ENCODE results near the gene TGFBR3.

TGFBR3 gene

GRCh38 chr1:91754816-91755580 lies 131.0 kb downstream of the TGFBR3 start:
- no peak for DNase-seq (ENCODE audit: low spot score)

GRCh38 chr1:91754348-91754747 lies 131.6 kb downstream of the TGFBR3 start:
- no peak for DNase-seq (ENCODE audit: low spot score)

- no peak for DNase-seq (ENCODE audit: low spot score)
Observed at GRCh38 chr1:91753878-91754277, 132.1 kb downstream of the TGFBR3 start.

GRCh38 chr1:91752324-91752723 lies 133.6 kb downstream of the TGFBR3 start:
- no peak for DNase-seq (ENCODE audit: low spot score)

GRCh38 chr1:91751275-91751674 lies 134.7 kb downstream of the TGFBR3 start:
- DNase-seq (ENCODE audit: low spot score), result no peak

GRCh38 chr1:91750398-91750996 lies 135.5 kb downstream of the TGFBR3 start:
- DNase-seq (ENCODE audit: low spot score), result no peak

- DNase-seq (ENCODE audit: low spot score), result no peak
Observed at GRCh38 chr1:91749788-91750231, 136.1 kb downstream of the TGFBR3 start.

GRCh38 chr1:91747666-91748065 lies 138.3 kb downstream of the TGFBR3 start:
- no peak for DNase-seq (ENCODE audit: low spot score)

- no peak for DNase-seq (ENCODE audit: low spot score)
Observed at GRCh38 chr1:91746728-91747338, 139.1 kb downstream of the TGFBR3 start.

- DNase-seq (ENCODE audit: low spot score), result no peak
Observed at GRCh38 chr1:91745640-91746373, 140.1 kb downstream of the TGFBR3 start.

GRCh38 chr1:91744953-91745639 lies 140.9 kb downstream of the TGFBR3 start:
- no peak for DNase-seq (ENCODE audit: low spot score)

- DNase-seq (ENCODE audit: low spot score), result no peak
Observed at GRCh38 chr1:91742848-91743292, 143.1 kb downstream of the TGFBR3 start.

GRCh38 chr1:91741906-91742305 lies 144.0 kb downstream of the TGFBR3 start:
- DNase-seq (ENCODE audit: low spot score), result no peak

- DNase-seq (ENCODE audit: low spot score), result no peak
Observed at GRCh38 chr1:91741301-91741700, 144.7 kb downstream of the TGFBR3 start.

GRCh38 chr1:91737650-91738049 lies 148.3 kb downstream of the TGFBR3 start:
- DNase-seq (ENCODE audit: low spot score), result no peak

- no peak for DNase-seq (ENCODE audit: low spot score)
Observed at GRCh38 chr1:91736715-91737615, 149.0 kb downstream of the TGFBR3 start.

GRCh38 chr1:91736146-91736714 lies 149.7 kb downstream of the TGFBR3 start:
- DNase-seq (ENCODE audit: low spot score), result no peak

GRCh38 chr1:91735266-91735845 lies 150.6 kb downstream of the TGFBR3 start:
- no peak for DNase-seq (ENCODE audit: low spot score)

- DNase-seq (ENCODE audit: low spot score), result no peak
Observed at GRCh38 chr1:91734761-91735160, 151.2 kb downstream of the TGFBR3 start.

- DNase-seq (ENCODE audit: low spot score), result no peak
Observed at GRCh38 chr1:91733108-91733710, 152.7 kb downstream of the TGFBR3 start.
